Ectodermal cell (in vitro differentiated cells): Measurements from ENCODE around the gene WWOX.

Experiments
- H3K27ac ChIP-seq: 2 replicates; pipeline ENCODE4 v1.7.0; 2013; ENCODE audit warnings: mild to moderate bottlenecking, low read depth, low read length; ENCODE audit not compliant: insufficient read depth, poor library complexity, severe bottlenecking
- H3K27me3 ChIP-seq: 2 replicates; pipeline ENCODE4 v1.7.0; 2013; ENCODE audit warnings: mild to moderate bottlenecking, low read length; ENCODE audit not compliant: insufficient read depth, control insufficient read depth, poor library complexity, severe bottlenecking
- H3K36me3 ChIP-seq: one replicate; pipeline ENCODE4 v1.7.0; 2013; ENCODE audit warnings: low read length; ENCODE audit not compliant: control insufficient read depth, insufficient read depth
- H3K4me1 ChIP-seq: one replicate; pipeline ENCODE4 v1.7.0; 2013; ENCODE audit warnings: low read length; ENCODE audit not compliant: control insufficient read depth, insufficient read depth
- H3K4me3 ChIP-seq: 2 replicates; pipeline ENCODE4 v1.7.0; 2013; ENCODE audit warnings: low read depth, low read length, control low read depth; ENCODE audit not compliant: insufficient read depth
- H3K9me3 ChIP-seq: 2 replicates; pipeline ENCODE4 v1.7.0; 2013; ENCODE audit warnings: mild to moderate bottlenecking, low read length, moderate library complexity; ENCODE audit not compliant: control insufficient read depth
- WGBS, 2 experiments: methylation state at CpG; one replicate each; pipeline ENCODE4 v1.1.7; 2013; ENCODE audit warnings: missing lambda C conversion rate in 2 of 2; 5-methylcytosine and 5-hydroxymethylcytosine counted together

WWOX gene

DNA sequence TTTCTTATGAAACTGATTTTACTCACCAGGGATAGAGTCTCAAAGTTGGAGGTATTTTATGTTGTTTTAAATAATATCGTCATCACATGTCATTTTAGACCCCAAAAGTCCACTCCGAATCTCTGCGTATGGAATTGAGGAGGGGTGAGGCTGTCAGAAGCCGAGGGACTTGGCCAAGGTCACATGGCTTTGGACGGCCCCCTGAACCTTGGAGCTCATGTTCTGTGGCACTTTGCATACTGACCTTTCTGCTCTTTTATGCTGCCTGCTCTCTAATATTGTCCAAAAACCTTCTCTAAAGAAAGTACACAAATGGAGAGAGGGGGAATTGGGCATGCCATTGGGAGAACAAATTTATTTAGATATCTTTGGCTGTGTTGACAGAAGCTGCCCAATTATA, 700.0 kb downstream of the WWOX start:
- H3K36me3 ChIP-seq: no peaks in the 10 kb centered on the region
- H3K4me1 ChIP-seq: no peaks in the 10 kb centered on the region
- no peak overlapping the region for H3K4me3 ChIP-seq
- H3K27ac ChIP-seq: no peak overlapping the region
- H3K9me3 ChIP-seq: no peaks in the 10 kb centered on the region
- WGBS, 2 experiments: 88 to 92% methylated on average over 5 of the region's 5 CpGs
- no peaks in the 10 kb centered on the region for H3K27me3 ChIP-seq

DNA sequence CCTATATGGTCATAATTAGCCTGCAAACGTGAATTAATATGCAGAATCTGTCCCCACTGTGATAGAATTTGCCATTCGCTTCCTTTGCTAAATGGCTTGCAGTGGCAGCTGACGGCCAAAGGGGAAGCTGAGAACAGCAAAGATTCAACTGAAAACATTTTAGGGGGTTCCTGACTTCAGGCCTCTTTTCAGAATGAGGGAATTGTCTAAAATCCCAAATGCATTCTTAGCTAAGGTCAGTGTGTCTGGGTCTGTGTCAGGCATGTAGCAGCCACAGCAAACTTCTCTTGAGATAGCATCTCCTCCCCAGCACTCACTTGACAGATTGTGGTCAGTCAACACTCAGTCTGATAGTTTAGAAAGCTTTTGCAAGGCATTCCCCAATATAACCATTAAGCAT, 701.1 kb downstream of the WWOX start:
- no peak overlapping the region for H3K4me3 ChIP-seq
- 75 to 82% methylated on average over 3 of the region's 3 CpGs for WGBS, 2 experiments
- no peaks in the 10 kb centered on the region for H3K36me3 ChIP-seq
- H3K27ac ChIP-seq: no peak overlapping the region
- no peaks in the 10 kb centered on the region for H3K27me3 ChIP-seq
- no peaks in the 10 kb centered on the region for H3K9me3 ChIP-seq
- H3K4me1 ChIP-seq: no peaks in the 10 kb centered on the region

DNA sequence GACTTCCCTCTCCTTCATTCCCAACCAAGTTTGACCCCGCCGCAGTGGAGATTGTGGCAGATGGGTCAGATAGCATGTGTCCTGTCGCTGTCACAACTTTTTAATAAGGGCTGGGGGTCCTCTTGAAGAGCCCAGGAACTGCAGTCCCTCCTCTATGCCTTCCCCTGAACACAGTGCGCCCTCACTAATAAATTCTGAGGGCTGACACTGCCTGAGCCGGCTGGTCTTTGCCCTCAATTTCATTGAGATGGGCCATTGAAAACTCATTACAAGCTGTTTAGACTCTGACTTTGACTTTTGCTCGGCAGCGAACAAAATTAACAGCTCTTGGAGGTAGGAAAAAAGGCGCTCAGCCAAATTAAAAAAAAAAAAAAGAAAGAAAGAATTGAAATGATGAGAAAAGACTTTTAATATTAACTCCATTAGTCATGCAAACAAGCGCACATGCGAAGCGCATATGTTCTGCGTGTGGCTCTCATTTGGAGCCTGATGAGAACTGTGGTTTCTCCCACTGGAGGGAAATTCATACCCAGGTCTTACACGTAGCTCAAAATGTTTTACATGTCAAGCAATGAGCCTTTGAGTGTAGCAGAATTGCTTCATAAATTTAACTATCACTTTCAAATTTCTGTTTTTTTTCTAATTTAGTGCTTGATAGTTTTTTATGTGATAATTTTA, 704.7 kb downstream of the WWOX start:
- Histone ChIP-seq H3K36me3 (no peaks in the 10 kb centered on the region), H3K27me3 (no peaks in the 10 kb centered on the region), H3K4me3 (no peak overlapping the region), H3K4me1 (no peaks in the 10 kb centered on the region), H3K27ac (no peak overlapping the region), H3K9me3 (no peaks in the 10 kb centered on the region)
- 92 to 94% methylated on average over 13 of the region's 13 CpGs for WGBS, 2 experiments

DNA sequence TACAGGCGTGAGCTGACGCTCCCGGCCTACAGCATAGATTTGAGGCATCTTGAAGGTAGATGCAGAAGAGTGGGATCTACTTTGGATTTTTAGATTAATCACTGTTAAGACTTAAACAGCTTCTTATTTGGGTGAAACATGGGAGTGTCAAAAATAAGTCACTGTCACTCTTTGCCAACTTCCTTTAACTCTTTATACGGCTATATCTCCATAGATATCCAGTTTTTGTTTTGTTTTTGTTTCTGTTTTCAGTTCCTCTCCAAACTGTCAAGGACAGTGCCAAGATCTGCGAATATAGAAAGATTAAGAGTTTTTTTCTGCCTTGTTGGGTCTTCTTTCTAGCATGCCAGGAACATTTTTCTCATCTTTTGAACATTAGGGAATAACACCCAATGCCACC, 706.1 kb downstream of the WWOX start:
- Histone ChIP-seq H3K27ac (no peak overlapping the region), H3K9me3 (no peaks in the 10 kb centered on the region), H3K4me3 (no peak overlapping the region), H3K4me1 (peaks cover 5% of the 10 kb centered on the region), H3K36me3 (no peaks in the 10 kb centered on the region), H3K27me3 (no peaks in the 10 kb centered on the region)
- 91% methylated on average over 5 of the region's 5 CpGs for whole genome bisulfite sequencing, 2 experiments

DNA sequence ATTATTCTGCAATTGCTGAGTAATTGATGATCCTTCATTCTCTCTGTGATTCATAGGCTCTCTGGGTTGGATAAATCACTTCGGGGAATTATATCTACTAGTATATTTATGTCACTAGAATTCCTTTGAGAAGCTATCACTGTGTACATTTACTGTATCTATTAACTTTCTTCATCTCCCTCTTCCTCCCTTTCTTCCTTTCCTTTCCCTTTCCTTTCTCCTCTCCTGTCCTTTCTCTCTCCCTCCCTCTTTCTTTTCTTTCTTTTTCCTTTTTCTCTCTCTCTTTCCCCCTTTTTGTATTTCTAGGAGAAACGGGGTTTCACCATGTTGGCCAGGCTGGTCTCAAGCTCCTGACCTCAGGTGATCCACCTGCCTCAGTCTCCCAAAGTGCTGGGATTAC, 711.8 kb downstream of the WWOX start:
- H3K4me3 ChIP-seq: no peak overlapping the region

DNA sequence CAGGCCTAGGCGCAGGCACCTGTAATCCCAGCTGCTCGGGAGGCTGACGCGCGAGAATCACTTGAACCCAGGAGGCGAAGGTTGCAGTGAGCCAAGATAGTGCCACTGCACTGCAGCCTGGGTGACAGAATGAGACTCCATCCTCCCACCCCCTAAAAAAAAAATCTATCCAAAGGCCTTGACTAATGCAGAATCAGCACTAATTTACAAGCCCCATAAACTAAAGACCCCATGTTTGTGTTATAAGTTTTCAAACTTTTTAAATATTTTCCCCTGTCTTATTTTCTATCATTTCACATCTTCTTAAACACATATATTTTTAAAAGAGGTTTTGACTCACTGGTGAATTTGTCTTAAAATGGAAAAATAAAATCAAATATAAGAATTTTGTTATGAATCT, 713.1 kb downstream of the WWOX start:
- Histone ChIP-seq H3K4me3 (no peak overlapping the region), H3K27ac (no peak overlapping the region), H3K4me1 (peaks cover 5% of the 10 kb centered on the region), H3K9me3 (no peaks in the 10 kb centered on the region), H3K36me3 (no peaks in the 10 kb centered on the region), H3K27me3 (no peaks in the 10 kb centered on the region)
- 92 to 98% methylated on average over 6 of the region's 6 CpGs for WGBS, 2 experiments

More for the DNA sequence above, 711.8 kb downstream of the WWOX start:
- H3K4me1 ChIP-seq: peaks cover 5% of the 10 kb centered on the region
- H3K27ac ChIP-seq: no peak overlapping the region
- no peaks in the 10 kb centered on the region for H3K9me3 ChIP-seq
- no peaks in the 10 kb centered on the region for H3K27me3 ChIP-seq
- no peaks in the 10 kb centered on the region for H3K36me3 ChIP-seq
- WGBS, 2 experiments: 89 to 97% methylated on average over 1 to 2 of the region's 2 CpGs

DNA sequence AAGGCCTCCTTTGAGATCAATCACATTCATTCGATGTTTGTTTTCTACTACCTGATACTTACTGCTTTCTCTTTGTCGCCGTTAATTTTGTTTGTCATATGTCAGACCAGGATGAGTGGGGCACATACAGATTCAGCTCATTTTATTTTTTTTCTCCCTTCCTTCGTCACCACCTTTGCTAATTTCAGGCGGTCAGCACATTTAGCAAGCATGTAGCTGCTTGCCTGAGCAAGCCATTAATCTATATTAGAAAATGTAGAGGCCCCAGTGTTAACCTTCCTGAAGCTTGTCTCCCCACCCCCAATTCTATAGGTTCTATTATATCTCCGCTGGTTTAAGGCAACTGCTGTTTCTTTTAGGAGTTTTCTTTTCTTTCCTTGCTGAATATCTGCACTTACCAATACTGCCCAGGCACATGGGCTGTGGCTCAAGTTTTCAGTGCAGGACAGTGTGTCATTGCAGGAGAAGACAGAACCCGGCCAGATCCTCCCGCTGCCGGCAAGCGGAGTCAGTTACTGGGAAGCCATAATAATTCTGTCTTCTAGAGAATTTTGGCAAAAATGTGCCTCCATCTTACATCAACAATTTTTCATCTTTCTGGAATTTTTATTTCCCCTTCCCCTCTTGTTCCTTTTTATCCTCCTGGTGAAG, 714.3 kb downstream of the WWOX start:
- Histone ChIP-seq H3K36me3 (no peaks in the 10 kb centered on the region), H3K4me3 (no peak overlapping the region), H3K27me3 (no peaks in the 10 kb centered on the region), H3K4me1 (peaks cover 5% of the 10 kb centered on the region), H3K27ac (no peak overlapping the region), H3K9me3 (no peaks in the 10 kb centered on the region)
- 89 to 93% methylated on average over 10 of the region's 10 CpGs for WGBS, 2 experiments

DNA sequence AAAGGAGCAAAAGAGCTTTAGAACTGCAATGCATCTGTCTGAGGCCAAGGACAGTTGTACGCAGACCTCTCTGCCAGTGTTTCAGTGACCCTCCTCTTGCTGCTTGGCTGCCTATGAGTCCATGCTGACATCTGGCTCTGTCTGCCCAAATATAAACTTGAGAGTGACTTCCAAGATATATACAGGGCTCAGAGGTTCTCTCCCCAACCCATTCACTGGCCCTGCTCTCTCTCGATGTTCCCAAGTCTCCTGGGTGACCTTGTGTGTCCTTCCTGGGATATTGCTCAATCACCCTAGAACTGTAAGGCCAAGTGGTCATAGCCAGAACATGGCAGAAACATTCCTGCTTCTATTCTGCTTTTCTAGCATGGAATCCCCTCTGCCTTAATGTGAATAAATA, 716.3 kb downstream of the WWOX start:
- H3K36me3 ChIP-seq: no peaks in the 10 kb centered on the region

DNA sequence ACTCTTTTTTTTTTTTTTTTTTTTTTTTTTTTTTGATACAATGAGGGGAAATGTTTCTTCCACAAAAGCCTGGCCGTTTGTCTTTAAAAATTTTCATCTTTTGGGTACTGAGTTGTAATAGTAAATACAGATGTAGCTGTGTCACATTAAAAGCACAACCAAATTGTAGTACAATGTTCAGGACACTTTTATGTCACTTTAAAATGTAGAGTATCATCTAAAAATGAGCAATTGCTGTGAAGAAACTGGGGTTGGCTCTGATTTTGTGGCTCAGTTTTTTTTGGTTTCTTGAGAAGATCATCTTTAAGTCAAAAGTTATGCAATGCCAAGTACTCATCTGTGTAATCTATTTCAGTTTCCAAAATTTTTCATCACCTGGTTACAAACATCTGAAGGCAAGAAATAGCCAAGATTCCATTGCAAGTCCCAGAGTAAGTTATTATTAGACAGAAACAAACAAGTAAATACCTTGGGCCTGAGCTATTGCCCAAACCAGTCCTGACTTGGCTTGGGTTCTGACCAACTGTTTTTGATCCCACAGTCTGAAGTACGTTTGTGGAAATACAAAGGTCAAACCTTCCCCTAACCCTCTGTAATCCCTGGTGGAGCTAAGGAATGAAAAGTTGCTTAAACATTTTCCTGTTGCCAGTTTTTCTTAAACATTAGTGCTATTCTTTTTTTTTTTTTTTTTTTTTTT, 717.2 kb downstream of the WWOX start:
- Histone ChIP-seq H3K27ac (no peak overlapping the region), H3K36me3 (no peaks in the 10 kb centered on the region), H3K4me3 (no peak overlapping the region), H3K4me1 (no peaks in the 10 kb centered on the region), H3K9me3 (no peaks in the 10 kb centered on the region), H3K27me3 (no peaks in the 10 kb centered on the region)
- WGBS, 2 experiments: 80 to 92% methylated on average over 1 of the region's 2 CpGs

More for the DNA sequence above, 716.3 kb downstream of the WWOX start:
- H3K4me1 ChIP-seq: no peaks in the 10 kb centered on the region
- H3K4me3 ChIP-seq: no peak overlapping the region
- H3K9me3 ChIP-seq: no peaks in the 10 kb centered on the region
- no peaks in the 10 kb centered on the region for H3K27me3 ChIP-seq
- H3K27ac ChIP-seq: no peak overlapping the region
- 91 to 95% methylated on average over 2 of the region's 2 CpGs for WGBS, 2 experiments

DNA sequence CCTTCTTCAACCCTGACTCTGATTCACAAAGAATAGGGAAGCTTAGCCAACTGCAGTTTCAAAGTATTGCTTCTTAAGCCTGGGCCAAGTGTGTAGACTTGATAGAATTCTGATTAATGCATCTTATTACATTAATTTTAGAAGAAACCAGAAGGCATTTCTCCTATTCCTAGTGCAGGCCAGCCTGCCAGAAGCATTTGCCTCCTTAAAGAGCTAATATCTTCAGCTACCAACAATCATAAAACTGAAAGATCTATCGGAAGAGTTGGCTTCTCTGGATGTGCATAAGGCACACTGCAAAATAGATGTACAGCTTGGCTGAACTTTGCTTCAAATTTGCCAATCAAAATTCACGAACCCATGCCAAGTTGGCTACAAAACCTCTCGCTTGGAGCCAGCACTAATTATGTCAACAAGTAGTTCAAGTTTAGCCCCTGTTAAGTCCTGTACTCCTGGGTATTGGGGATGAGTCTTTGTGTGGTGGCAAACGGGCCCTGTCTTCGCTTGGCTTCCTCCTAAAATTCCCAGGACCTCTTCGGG, 717.8 kb downstream of the WWOX start:
- Histone ChIP-seq H3K36me3 (no peaks in the 10 kb centered on the region), H3K4me3 (no peak overlapping the region), H3K9me3 (no peaks in the 10 kb centered on the region), H3K4me1 (no peaks in the 10 kb centered on the region), H3K27ac (no peak overlapping the region), H3K27me3 (no peaks in the 10 kb centered on the region)
- WGBS, 2 experiments: 96 to 99% methylated on average over 6 of the region's 6 CpGs
